DOHH2 (cell line): ENCODE measurements around the gene RPTOR.

Experiments
- H3F3A ChIP-seq: fragments of 200-600 bp; sonication (generic), shearing (Covaris generic); 2 replicates; pipeline ENCODE4 v1.6.0; 2016; ENCODE audit warnings: antibody characterized with exemption, mild to moderate bottlenecking; ENCODE audit not compliant: control insufficient read depth, insufficient read depth
- H3K27ac ChIP-seq: fragments of 200-600 bp; sonication (generic); 2 replicates; pipeline ENCODE4 v1.5.1; 2014; ENCODE audit warnings: low read depth, mild to moderate bottlenecking, low read length, moderate library complexity
- H3K27me3 ChIP-seq: fragments of 200-600 bp; sonication (generic); 2 replicates; pipeline ENCODE4 v1.6.1; 2014; ENCODE audit warnings: mild to moderate bottlenecking, low read length, mixed read lengths; ENCODE audit not compliant: control insufficient read depth
- H3K36me3 ChIP-seq: fragments of 200-600 bp; sonication (generic); 2 replicates; pipeline ENCODE4 v1.6.1; 2014; ENCODE audit warnings: mild to moderate bottlenecking, low read length, moderate library complexity, mixed read lengths; ENCODE audit not compliant: control insufficient read depth
- H3K4me1 ChIP-seq: fragments of 200-600 bp; sonication (generic); 2 replicates; pipeline ENCODE4 v1.6.1; 2014; ENCODE audit warnings: mild to moderate bottlenecking, low read length, mixed read lengths; ENCODE audit not compliant: control insufficient read depth
- H3K4me2 ChIP-seq: fragments of 200-600 bp; sonication (generic); 2 replicates; pipeline ENCODE4 v1.6.0; 2014; ENCODE audit warnings: mild to moderate bottlenecking, low read length, moderate library complexity
- H3K4me3 ChIP-seq: fragments of 200-600 bp; sonication (generic); 2 replicates; pipeline ENCODE4 v1.5.1; 2014; ENCODE audit warnings: mild to moderate bottlenecking, low read length, mixed read lengths
- H3K79me2 ChIP-seq: fragments of 200-600 bp; sonication (generic); 2 replicates; pipeline ENCODE4 v1.6.1; 2014; ENCODE audit warnings: mild to moderate bottlenecking, low read length, mixed read lengths; ENCODE audit not compliant: control insufficient read depth
- H3K9me2 ChIP-seq: fragments of 200-600 bp; sonication (generic); replicated peaks from 2 replicates; pipeline ENCODE4 v1.6.1; 2014; ENCODE audit warnings: mild to moderate bottlenecking, low read length, mixed read lengths; ENCODE audit not compliant: control insufficient read depth
- H3K9me3 ChIP-seq: fragments of 200-600 bp; sonication (generic); 2 replicates; pipeline ENCODE4 v1.6.1; 2014; ENCODE audit warnings: antibody characterized with exemption, low read length, mixed read lengths; ENCODE audit not compliant: control insufficient read depth, insufficient read depth
- H4K20me1 ChIP-seq: fragments of 200-600 bp; sonication (generic); 2 replicates; pipeline ENCODE4 v1.6.0; 2014; ENCODE audit warnings: low read depth, mild to moderate bottlenecking, antibody characterized with exemption, low read length, moderate library complexity; ENCODE audit not compliant: control insufficient read depth, insufficient read depth
- CTCF ChIP-seq: fragments of 200-600 bp; sonication (generic); IDR thresholded peaks from one replicate; pipeline ENCODE4 v1.5.1; 2014; ENCODE audit warnings: antibody characterized with exemption, mild to moderate bottlenecking, low read depth, low read length; ENCODE audit not compliant: poor library complexity, severe bottlenecking
- EZH2phosphoT487 ChIP-seq: fragments of 200-600 bp; sonication (generic); IDR thresholded peaks from 2 replicates; pipeline ENCODE4 v1.6.1; 2017; ENCODE audit warnings: borderline replicate concordance, mild to moderate bottlenecking, antibody characterized with exemption, low read length, moderate library complexity, mixed read lengths

Gene RPTOR

GRCh38 chr17:80998118-80998747, 453.6 kb downstream of the RPTOR start:
- Histone ChIP-seq H4K20me1 (no peaks in the 10 kb centered on the region), H3K27me3 (no peaks in the 10 kb centered on the region), H3K36me3 (peaks cover 16% of the 10 kb centered on the region), H3K9me2 (no peaks in the 10 kb centered on the region), H3K9me3 (no peaks in the 10 kb centered on the region), H3F3A (no peaks in the 10 kb centered on the region), H3K4me1 (peaks cover 2% of the 10 kb centered on the region), H3K4me2 (no peak overlapping the region), H3K27ac (no peak overlapping the region), H3K4me3 (no peak overlapping the region), H3K79me2 (peaks cover 3% of the 10 kb centered on the region; the same call in 1 of the 2 replicates)
- TF ChIP-seq CTCF: no peak
- no peak for TF ChIP-seq EZH2phosphoT487

DNA sequence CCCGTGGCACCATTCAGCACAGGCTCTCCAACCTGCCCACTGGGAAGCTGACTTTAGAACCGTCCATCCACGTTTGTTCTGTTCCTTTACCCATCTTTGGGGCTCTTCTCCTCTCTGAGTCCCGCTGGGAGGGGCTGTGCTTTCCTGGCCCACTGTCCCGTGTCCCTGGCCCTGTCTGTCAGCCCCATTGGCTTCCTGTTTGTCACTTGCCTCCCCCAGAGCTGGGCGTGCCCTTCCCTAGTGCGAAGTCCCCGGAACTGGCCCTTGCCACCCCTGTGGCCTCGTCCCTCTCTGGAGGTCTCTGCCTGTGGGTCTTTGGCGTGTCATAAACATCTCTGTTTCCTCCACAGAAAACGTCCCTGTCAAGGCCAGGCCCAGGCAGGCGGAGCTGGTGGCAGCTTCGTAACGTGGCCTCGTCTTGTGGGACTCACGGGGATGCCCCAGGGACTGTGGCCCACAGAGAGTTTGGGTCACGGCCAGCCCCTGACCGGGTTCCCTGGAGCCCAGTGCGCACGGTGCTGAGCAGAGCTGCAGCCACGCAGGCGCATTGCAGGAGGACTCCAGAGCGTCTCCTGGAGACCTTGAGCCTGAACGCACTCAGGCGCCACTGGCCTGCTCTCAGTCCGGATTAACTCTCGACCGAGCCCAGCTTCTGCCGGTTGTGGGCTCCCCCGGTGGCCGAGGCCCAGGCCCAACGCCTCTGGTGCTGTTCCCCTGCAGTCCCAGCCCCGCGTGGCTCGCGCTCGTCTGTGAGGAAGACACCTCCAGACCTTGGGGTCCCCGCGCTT, 454.3 kb downstream of the RPTOR start:
- no peaks in the 10 kb centered on the region for H3K4me1 ChIP-seq
- H3K9me3 ChIP-seq: no peaks in the 10 kb centered on the region
- H3F3A ChIP-seq: no peaks in the 10 kb centered on the region
- no peak for TF ChIP-seq CTCF
- TF ChIP-seq EZH2phosphoT487: no peak
- no peaks in the 10 kb centered on the region for H3K27me3 ChIP-seq
- H3K4me3 ChIP-seq: no peak overlapping the region
- H3K27ac ChIP-seq: no peak overlapping the region
- H3K4me2 ChIP-seq: no peak overlapping the region
- H4K20me1 ChIP-seq: no peaks in the 10 kb centered on the region
- no peaks in the 10 kb centered on the region for H3K79me2 ChIP-seq
- H3K36me3 ChIP-seq: peaks cover 16% of the 10 kb centered on the region
- no peaks in the 10 kb centered on the region for H3K9me2 ChIP-seq

- peaks cover 16% of the 10 kb centered on the region for H3K36me3 ChIP-seq
- no peaks in the 10 kb centered on the region for H3K4me1 ChIP-seq
- H3F3A ChIP-seq: no peaks in the 10 kb centered on the region
- H3K4me3 ChIP-seq: no peak overlapping the region
- H3K9me2 ChIP-seq: no peaks in the 10 kb centered on the region
- H3K27ac ChIP-seq: no peak overlapping the region
- no peaks in the 10 kb centered on the region for H4K20me1 ChIP-seq
- no peak for TF ChIP-seq CTCF
- no peak for TF ChIP-seq EZH2phosphoT487
- no peaks in the 10 kb centered on the region for H3K9me3 ChIP-seq
- H3K27me3 ChIP-seq: peaks cover 3% of the 10 kb centered on the region
- H3K79me2 ChIP-seq: no peaks in the 10 kb centered on the region
- no peak overlapping the region for H3K4me2 ChIP-seq
These were observed 455.1 kb downstream of the RPTOR start for GRCh38 chr17:80999536-81000333.
